HL-60 (cell line): ENCODE measurements around the gene RBM38.

Source experiments
- DNase-seq, 2 experiments: peaks; one replicate each; pipeline ENCODE4 v3.0.0-alpha.2; 2010 to 2020; ENCODE audit warnings: low read depth in 1 of 2, low spot score in 1 of 2
- H3K27ac ChIP-seq: fragments of 250-450 bp; sonication (Bioruptor Pico); replicated peaks from 2 replicates; pipeline ENCODE4 v1.5.1; 2020; ENCODE audit warnings: mild to moderate bottlenecking, moderate library complexity
- H3K27me3 ChIP-seq: fragments of 250-450 bp; sonication (Bioruptor Pico); 2 replicates; pipeline ENCODE4 v1.5.1; 2021; ENCODE audit warnings: mild to moderate bottlenecking, moderate library complexity; ENCODE audit not compliant: insufficient read depth, poor library complexity, severe bottlenecking
- H3K4me3 ChIP-seq: replicated peaks from 2 replicates; pipeline ENCODE4 v1.5.1; 2011; ENCODE audit warnings: mild to moderate bottlenecking, control low read depth, low read length; ENCODE audit not compliant: insufficient read depth
- GABPA ChIP-seq: IDR thresholded peaks from 2 replicates; pipeline ENCODE4 v1.6.1; 2012; ENCODE audit warnings: low read depth
- POLR2AphosphoS5 ChIP-seq: IDR thresholded peaks from 2 replicates; pipeline ENCODE4 v1.6.1; 2012; ENCODE audit warnings: low read depth
- SPI1 ChIP-seq: IDR thresholded peaks from 2 replicates; pipeline ENCODE4 v1.6.1; 2012; ENCODE audit warnings: low read depth, mild to moderate bottlenecking, borderline replicate concordance
- TF ChIP-seq, protein P1 (sequence below): IDR thresholded peaks from one replicate; pipeline ENCODE4 v1.5.1; 2011; ENCODE audit warnings: low read length, control low read depth, inconsistent platforms; ENCODE audit not compliant: insufficient read depth
- TF ChIP-seq, protein P2 (sequence below): IDR thresholded peaks from 2 replicates; pipeline ENCODE4 v1.6.1; 2012; ENCODE audit warnings: low read depth; ENCODE audit not compliant: insufficient replicate concordance

The RBM38 gene

DNA sequence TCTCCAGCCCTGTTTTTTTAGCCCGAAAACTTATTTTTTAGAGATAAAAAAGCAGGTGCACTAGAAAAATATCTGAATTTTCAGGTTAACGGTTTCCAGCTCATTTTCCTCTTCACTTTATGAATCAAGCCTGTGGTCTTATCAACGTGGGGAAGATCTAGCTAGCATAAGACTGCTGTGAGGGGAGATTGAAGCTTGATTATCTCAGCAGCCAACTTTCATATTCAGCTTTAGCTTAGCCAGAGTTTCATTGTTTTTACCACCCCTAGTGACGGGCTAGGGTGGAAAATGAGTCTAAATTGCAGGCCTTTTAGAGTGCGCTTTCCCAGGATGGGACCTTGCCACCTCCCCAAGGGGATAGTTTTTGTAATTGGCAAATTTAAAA, 11.9 kb upstream of the RBM38 start:
- TF ChIP-seq, protein P1, sequence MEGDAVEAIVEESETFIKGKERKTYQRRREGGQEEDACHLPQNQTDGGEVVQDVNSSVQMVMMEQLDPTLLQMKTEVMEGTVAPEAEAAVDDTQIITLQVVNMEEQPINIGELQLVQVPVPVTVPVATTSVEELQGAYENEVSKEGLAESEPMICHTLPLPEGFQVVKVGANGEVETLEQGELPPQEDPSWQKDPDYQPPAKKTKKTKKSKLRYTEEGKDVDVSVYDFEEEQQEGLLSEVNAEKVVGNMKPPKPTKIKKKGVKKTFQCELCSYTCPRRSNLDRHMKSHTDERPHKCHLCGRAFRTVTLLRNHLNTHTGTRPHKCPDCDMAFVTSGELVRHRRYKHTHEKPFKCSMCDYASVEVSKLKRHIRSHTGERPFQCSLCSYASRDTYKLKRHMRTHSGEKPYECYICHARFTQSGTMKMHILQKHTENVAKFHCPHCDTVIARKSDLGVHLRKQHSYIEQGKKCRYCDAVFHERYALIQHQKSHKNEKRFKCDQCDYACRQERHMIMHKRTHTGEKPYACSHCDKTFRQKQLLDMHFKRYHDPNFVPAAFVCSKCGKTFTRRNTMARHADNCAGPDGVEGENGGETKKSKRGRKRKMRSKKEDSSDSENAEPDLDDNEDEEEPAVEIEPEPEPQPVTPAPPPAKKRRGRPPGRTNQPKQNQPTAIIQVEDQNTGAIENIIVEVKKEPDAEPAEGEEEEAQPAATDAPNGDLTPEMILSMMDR = no peak
- TF ChIP-seq GABPA (no peak), SPI1 (no peak), POLR2AphosphoS5 (no peak)
- TF ChIP-seq, protein P2, sequence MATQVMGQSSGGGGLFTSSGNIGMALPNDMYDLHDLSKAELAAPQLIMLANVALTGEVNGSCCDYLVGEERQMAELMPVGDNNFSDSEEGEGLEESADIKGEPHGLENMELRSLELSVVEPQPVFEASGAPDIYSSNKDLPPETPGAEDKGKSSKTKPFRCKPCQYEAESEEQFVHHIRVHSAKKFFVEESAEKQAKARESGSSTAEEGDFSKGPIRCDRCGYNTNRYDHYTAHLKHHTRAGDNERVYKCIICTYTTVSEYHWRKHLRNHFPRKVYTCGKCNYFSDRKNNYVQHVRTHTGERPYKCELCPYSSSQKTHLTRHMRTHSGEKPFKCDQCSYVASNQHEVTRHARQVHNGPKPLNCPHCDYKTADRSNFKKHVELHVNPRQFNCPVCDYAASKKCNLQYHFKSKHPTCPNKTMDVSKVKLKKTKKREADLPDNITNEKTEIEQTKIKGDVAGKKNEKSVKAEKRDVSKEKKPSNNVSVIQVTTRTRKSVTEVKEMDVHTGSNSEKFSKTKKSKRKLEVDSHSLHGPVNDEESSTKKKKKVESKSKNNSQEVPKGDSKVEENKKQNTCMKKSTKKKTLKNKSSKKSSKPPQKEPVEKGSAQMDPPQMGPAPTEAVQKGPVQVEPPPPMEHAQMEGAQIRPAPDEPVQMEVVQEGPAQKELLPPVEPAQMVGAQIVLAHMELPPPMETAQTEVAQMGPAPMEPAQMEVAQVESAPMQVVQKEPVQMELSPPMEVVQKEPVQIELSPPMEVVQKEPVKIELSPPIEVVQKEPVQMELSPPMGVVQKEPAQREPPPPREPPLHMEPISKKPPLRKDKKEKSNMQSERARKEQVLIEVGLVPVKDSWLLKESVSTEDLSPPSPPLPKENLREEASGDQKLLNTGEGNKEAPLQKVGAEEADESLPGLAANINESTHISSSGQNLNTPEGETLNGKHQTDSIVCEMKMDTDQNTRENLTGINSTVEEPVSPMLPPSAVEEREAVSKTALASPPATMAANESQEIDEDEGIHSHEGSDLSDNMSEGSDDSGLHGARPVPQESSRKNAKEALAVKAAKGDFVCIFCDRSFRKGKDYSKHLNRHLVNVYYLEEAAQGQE = no peak
- Histone ChIP-seq H3K4me3 (no peak overlapping the region), H3K27me3 (no peaks in the 10 kb centered on the region), H3K27ac (no peak overlapping the region)
- DNase-seq = no peak

DNA sequence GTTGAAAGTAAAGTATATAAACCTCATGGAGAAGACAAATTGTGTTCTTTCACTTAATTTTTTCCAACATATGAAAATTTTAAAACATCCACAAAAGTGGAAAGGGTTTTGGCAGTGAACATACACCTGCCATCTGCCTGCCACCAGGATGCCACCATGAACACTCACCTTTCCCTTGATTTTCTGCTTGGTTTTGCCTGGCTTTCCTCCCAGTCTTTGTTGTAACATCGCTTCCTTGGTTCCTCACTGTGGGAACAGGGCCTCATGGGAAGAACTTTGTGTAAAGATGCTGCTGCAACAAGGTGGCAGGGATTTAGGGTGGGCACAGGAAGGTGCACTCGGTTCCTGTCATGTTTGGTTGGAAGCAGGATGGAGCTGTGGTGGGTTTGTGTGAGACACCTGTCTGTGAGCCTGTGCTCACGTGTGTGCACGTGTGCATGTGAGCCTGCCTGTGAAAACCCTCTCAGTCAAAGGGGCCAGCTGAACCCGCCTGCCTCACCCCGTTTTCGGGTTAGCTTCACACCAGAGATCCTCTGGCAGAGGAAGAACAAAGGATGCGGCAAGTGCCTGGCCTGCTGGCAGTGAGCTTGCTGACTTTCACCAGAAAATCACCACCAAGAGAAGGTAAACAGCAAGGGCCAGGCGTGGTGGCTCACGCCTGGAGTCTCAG, 11.0 kb upstream of the RBM38 start:
- no peak overlapping the region for H3K4me3 ChIP-seq
- H3K27ac ChIP-seq = no peak overlapping the region
- TF ChIP-seq, protein P2 = no peak
- TF ChIP-seq GABPA = no peak
- no peak for TF ChIP-seq POLR2AphosphoS5
- no peak for TF ChIP-seq SPI1
- TF ChIP-seq, protein P1 = no peak
- no peak for DNase-seq
- no peaks in the 10 kb centered on the region for H3K27me3 ChIP-seq

DNA sequence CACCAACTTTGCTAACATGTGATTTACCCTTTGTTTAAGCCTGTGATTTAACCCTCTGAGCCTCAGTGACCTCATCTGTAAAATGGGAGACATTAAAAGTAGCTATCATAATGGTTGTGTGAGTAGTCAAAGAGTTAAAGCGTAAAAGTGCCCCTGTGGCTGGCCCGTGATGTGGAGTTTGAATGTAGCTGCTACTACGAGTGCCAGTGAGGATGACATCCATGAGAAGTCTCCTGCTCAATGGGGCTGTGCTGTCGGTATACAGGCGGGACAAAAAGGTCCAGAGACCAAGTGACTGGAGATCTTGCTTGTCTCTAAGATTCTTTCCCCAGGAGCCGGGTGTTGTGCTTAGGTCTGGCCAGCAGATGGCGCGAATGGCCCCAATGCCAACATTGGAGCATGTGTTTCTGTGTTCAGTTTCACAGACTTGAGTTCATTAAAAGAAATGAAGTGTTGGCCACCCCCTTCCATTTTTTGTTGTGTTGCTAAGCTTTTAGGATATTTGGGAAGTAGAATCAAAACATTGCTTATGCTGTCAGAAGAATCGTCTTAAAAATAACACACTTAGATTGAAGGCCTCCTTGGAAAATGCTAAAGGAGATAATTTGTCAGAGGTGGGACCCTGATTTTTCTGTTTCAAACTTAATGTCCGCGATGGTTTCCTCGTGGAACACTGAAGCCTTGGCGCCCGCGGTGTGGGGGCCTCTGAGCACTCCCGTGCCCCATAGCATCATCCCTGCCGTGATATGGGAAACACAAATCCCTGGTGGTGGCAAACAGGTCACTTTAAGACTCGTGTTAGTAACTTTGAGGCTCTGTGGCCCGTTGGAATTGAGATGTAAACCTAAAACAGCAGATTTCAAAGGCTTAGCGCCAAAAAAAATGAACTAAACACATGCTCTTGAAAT, 9.3 kb upstream of the RBM38 start:
- no peak overlapping the region for H3K4me3 ChIP-seq
- H3K27ac ChIP-seq = no peak overlapping the region
- peak in 1 of 2 experiments; percentile 84 for DNase-seq
- H3K27me3 ChIP-seq = no peaks in the 10 kb centered on the region
- TF ChIP-seq, protein P1 = peak; percentile 81
- TF ChIP-seq POLR2AphosphoS5 = no peak
